Measurements from ENCODE around the gene RANBP3.

RANBP3 gene

DNA sequence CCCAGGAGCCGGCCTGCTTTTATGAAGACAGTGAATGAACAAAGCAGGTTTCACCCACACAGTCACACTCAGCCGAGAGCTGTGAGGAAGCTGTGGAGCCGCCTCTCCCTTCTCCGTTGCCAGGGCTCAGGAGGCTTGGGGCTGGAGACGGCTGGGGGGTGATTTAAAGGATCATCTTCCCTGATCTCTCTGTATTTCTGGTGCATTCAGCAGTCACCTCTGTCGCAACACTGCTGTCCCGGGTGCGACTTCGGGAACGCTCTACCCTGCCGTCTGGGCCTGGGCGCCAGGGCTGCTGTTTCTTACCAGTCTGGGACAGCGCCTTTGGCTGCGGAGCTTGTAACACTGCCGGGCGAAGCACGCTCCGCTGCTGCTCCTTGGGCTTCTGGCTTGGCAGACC lies 45.8 kb downstream of the RANBP3 start:
- TF ChIP-seq, protein P1, sequence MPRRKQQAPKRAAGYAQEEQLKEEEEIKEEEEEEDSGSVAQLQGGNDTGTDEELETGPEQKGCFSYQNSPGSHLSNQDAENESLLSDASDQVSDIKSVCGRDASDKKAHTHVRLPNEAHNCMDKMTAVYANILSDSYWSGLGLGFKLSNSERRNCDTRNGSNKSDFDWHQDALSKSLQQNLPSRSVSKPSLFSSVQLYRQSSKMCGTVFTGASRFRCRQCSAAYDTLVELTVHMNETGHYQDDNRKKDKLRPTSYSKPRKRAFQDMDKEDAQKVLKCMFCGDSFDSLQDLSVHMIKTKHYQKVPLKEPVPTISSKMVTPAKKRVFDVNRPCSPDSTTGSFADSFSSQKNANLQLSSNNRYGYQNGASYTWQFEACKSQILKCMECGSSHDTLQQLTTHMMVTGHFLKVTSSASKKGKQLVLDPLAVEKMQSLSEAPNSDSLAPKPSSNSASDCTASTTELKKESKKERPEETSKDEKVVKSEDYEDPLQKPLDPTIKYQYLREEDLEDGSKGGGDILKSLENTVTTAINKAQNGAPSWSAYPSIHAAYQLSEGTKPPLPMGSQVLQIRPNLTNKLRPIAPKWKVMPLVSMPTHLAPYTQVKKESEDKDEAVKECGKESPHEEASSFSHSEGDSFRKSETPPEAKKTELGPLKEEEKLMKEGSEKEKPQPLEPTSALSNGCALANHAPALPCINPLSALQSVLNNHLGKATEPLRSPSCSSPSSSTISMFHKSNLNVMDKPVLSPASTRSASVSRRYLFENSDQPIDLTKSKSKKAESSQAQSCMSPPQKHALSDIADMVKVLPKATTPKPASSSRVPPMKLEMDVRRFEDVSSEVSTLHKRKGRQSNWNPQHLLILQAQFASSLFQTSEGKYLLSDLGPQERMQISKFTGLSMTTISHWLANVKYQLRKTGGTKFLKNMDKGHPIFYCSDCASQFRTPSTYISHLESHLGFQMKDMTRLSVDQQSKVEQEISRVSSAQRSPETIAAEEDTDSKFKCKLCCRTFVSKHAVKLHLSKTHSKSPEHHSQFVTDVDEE (CRISPR knock-in tag; IDR thresholded peaks at IDR 0.05): no peak
- TF ChIP-seq ZFP3 (CRISPR knock-in tag; IDR thresholded peaks at IDR 0.05): no peak
- no peak for TF ChIP-seq CSDC2 (CRISPR knock-in tag; IDR thresholded peaks at IDR 0.05)
- no peak for TF ChIP-seq RARB (CRISPR knock-in tag; IDR thresholded peaks at IDR 0.05)
- TF ChIP-seq ZFP30 (CRISPR knock-in tag; IDR thresholded peaks at IDR 0.05): no peak
- TF ChIP-seq ARNTL (CRISPR knock-in tag; IDR thresholded peaks at IDR 0.05; ENCODE audit: borderline replicate concordance, low read depth): no peak
- TF ChIP-seq, protein P2, sequence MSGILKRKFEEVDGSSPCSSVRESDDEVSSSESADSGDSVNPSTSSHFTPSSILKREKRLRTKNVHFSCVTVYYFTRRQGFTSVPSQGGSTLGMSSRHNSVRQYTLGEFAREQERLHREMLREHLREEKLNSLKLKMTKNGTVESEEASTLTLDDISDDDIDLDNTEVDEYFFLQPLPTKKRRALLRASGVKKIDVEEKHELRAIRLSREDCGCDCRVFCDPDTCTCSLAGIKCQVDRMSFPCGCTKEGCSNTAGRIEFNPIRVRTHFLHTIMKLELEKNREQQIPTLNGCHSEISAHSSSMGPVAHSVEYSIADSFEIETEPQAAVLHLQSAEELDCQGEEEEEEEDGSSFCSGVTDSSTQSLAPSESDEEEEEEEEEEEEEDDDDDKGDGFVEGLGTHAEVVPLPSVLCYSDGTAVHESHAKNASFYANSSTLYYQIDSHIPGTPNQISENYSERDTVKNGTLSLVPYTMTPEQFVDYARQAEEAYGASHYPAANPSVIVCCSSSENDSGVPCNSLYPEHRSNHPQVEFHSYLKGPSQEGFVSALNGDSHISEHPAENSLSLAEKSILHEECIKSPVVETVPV (CRISPR knock-in tag; IDR thresholded peaks at IDR 0.05): no peak
- no peak for TF ChIP-seq SNAI2 (CRISPR knock-in tag; IDR thresholded peaks at IDR 0.05)
- TF ChIP-seq, protein P3, sequence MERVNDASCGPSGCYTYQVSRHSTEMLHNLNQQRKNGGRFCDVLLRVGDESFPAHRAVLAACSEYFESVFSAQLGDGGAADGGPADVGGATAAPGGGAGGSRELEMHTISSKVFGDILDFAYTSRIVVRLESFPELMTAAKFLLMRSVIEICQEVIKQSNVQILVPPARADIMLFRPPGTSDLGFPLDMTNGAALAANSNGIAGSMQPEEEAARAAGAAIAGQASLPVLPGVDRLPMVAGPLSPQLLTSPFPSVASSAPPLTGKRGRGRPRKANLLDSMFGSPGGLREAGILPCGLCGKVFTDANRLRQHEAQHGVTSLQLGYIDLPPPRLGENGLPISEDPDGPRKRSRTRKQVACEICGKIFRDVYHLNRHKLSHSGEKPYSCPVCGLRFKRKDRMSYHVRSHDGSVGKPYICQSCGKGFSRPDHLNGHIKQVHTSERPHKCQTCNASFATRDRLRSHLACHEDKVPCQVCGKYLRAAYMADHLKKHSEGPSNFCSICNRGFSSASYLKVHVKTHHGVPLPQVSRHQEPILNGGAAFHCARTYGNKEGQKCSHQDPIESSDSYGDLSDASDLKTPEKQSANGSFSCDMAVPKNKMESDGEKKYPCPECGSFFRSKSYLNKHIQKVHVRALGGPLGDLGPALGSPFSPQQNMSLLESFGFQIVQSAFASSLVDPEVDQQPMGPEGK (CRISPR knock-in tag; IDR thresholded peaks at IDR 0.05; ENCODE audit: borderline replicate concordance): no peak
- ATAC-seq: no peak

DNA sequence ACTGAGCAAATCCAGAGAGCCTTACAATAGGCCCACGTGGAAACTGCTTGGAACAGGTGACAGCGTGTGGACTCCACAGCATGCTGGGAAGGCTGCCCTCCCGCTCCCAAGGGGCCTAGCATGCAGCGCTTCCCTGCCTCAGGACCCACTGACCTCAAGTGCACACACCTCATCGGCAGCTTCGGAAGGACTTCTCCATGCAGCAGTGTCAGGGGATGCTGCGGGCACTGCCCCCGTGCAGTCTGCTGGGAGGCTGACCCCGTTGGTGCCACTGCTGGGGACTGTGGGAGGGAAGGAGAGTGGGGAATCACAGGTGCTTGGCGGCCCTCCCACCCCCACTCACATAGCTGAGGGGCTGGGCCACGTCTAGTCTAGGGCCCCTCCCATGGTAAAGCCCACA lies 46.7 kb downstream of the RANBP3 start:
- ATAC-seq: no peak
- no peak for TF ChIP-seq CSDC2 (CRISPR knock-in tag; IDR thresholded peaks at IDR 0.05)
- TF ChIP-seq, protein P1 (CRISPR knock-in tag; IDR thresholded peaks at IDR 0.05): no peak
- TF ChIP-seq SNAI2 (CRISPR knock-in tag; IDR thresholded peaks at IDR 0.05): no peak
- TF ChIP-seq ISL1 (CRISPR knock-in tag; IDR thresholded peaks at IDR 0.05): no peak
- TF ChIP-seq ZFP30 (CRISPR knock-in tag; IDR thresholded peaks at IDR 0.05): no peak
- TF ChIP-seq, protein P4, sequence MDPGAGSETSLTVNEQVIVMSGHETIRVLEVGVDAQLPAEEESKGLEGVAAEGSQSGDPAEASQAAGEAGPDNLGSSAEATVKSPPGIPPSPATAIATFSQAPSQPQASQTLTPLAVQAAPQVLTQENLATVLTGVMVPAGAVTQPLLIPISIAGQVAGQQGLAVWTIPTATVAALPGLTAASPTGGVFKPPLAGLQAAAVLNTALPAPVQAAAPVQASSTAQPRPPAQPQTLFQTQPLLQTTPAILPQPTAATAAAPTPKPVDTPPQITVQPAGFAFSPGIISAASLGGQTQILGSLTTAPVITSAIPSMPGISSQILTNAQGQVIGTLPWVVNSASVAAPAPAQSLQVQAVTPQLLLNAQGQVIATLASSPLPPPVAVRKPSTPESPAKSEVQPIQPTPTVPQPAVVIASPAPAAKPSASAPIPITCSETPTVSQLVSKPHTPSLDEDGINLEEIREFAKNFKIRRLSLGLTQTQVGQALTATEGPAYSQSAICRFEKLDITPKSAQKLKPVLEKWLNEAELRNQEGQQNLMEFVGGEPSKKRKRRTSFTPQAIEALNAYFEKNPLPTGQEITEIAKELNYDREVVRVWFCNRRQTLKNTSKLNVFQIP (CRISPR knock-in tag; IDR thresholded peaks at IDR 0.05; ENCODE audit: borderline replicate concordance, low read depth): no peak

DNA sequence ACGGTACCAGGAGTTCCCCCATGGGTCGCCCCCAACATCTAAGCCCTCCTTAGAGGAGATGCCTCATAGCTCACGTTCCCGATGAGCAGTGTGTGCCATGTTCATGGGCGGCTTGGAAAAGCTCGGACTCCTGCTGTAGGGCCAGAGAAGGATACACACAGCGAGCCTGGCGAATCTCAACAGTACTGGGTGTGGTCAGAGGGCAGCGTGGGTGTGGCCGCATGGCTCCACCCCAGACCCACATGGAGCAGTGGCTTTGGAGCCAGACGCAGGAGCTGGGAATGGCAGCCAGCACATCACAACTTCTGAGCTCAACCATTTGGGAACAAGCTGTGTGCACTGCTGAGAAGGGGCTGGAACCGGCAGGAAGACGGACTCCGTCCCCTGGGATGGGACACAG lies 48.3 kb downstream of the RANBP3 start:
- ATAC-seq: no peak
- TF ChIP-seq, protein P2 (CRISPR knock-in tag; IDR thresholded peaks at IDR 0.05): no peak
- TF ChIP-seq, protein P3 (CRISPR knock-in tag; IDR thresholded peaks at IDR 0.05; ENCODE audit: borderline replicate concordance): no peak
- TF ChIP-seq ZFP30 (CRISPR knock-in tag; IDR thresholded peaks at IDR 0.05) (no peak), RARB (CRISPR knock-in tag; IDR thresholded peaks at IDR 0.05) (no peak), BACH2 (CRISPR knock-in tag; IDR thresholded peaks at IDR 0.05; ENCODE audit: borderline replicate concordance) (no peak), ZFP3 (CRISPR knock-in tag; IDR thresholded peaks at IDR 0.05) (no peak), CSDC2 (CRISPR knock-in tag; IDR thresholded peaks at IDR 0.05) (no peak)
- TF ChIP-seq, protein P5, sequence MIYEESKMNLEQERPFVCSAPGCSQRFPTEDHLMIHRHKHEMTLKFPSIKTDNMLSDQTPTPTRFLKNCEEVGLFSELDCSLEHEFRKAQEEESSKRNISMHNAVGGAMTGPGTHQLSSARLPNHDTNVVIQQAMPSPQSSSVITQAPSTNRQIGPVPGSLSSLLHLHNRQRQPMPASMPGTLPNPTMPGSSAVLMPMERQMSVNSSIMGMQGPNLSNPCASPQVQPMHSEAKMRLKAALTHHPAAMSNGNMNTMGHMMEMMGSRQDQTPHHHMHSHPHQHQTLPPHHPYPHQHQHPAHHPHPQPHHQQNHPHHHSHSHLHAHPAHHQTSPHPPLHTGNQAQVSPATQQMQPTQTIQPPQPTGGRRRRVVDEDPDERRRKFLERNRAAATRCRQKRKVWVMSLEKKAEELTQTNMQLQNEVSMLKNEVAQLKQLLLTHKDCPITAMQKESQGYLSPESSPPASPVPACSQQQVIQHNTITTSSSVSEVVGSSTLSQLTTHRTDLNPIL (CRISPR knock-in tag; IDR thresholded peaks at IDR 0.05; ENCODE audit: low read depth): no peak
- TF ChIP-seq, protein P1 (CRISPR knock-in tag; IDR thresholded peaks at IDR 0.05): no peak
- TF ChIP-seq, protein P4 (CRISPR knock-in tag; IDR thresholded peaks at IDR 0.05; ENCODE audit: borderline replicate concordance, low read depth): no peak

Measured in SK-N-SH treated with all-trans-retinoic acid at 6 μM for 48 hours (cell line).